ENCODE measurements around the gene HOXB1.
"Not testable (repeated sequence)": the region's sequence is repeated elsewhere in the genome, so short reads cannot be mapped to it uniquely, and the experiment has no call there.

Gene HOXB1

GRCh38 chr17:48520631-48521079 is 10.2 kb downstream of the HOXB1 start:
- WGBS = 0% methylated on average over 1 of the region's 1 CpG
- Histone ChIP-seq H3K4me3 (ENCODE audit: low read length) (peak overlapping the region; percentile 4; the same call in 1 of the 2 replicates), H3K9ac (ENCODE audit: low read depth, low read length) (no peak overlapping the region), H3K4me1 (ENCODE audit: insufficient read depth, low read length) (peaks cover 29% of the 10 kb centered on the region), H3K9me3 (ENCODE audit: insufficient read depth, low read depth, low read length) (no peaks in the 10 kb centered on the region), H3K27ac (ENCODE audit: low read depth, low read length) (peak overlapping the region; percentile 81; the same call in 1 of the 2 replicates), H3K27me3 (ENCODE audit: insufficient read depth, low read length) (peaks cover 78% of the 10 kb centered on the region), H3K36me3 (ENCODE audit: insufficient read depth, low read length) (no peaks in the 10 kb centered on the region)

GRCh38 chr17:48519427-48519826 is 11.4 kb downstream of the HOXB1 start:
- no peak overlapping the region for H3K27ac ChIP-seq (ENCODE audit: low read depth, low read length)
- no peaks in the 10 kb centered on the region for H3K36me3 ChIP-seq (ENCODE audit: insufficient read depth, low read length)
- no peak overlapping the region for H3K9ac ChIP-seq (ENCODE audit: low read depth, low read length)
- H3K4me1 ChIP-seq (ENCODE audit: insufficient read depth, low read length) = peaks cover 35% of the 10 kb centered on the region
- 84% methylated on average over 5 of the region's 5 CpGs for WGBS
- H3K27me3 ChIP-seq (ENCODE audit: insufficient read depth, low read length) = peaks cover 77% of the 10 kb centered on the region
- H3K9me3 ChIP-seq (ENCODE audit: insufficient read depth, low read depth, low read length) = no peaks in the 10 kb centered on the region
- no peak overlapping the region for H3K4me3 ChIP-seq (ENCODE audit: low read length)

GRCh38 chr17:48517478-48517877 is 13.3 kb downstream of the HOXB1 start:
- Histone ChIP-seq H3K9ac (ENCODE audit: low read depth, low read length) (no peak overlapping the region), H3K27me3 (ENCODE audit: insufficient read depth, low read length) (peaks cover 67% of the 10 kb centered on the region), H3K9me3 (ENCODE audit: insufficient read depth, low read depth, low read length) (no peaks in the 10 kb centered on the region), H3K27ac (ENCODE audit: low read depth, low read length) (no peak overlapping the region), H3K36me3 (ENCODE audit: insufficient read depth, low read length) (no peaks in the 10 kb centered on the region), H3K4me3 (ENCODE audit: low read length) (no peak overlapping the region), H3K4me1 (ENCODE audit: insufficient read depth, low read length) (peaks cover 35% of the 10 kb centered on the region)
- whole genome bisulfite sequencing = 50% methylated on average over 3 of the region's 3 CpGs

GRCh38 chr17:48515925-48516900 is 14.6 kb downstream of the HOXB1 start:
- WGBS = 46% methylated on average over 2 of the region's 3 CpGs
- H3K4me1 ChIP-seq (ENCODE audit: insufficient read depth, low read length) = peaks cover 23% of the 10 kb centered on the region

GRCh38 chr17:48514477-48514876 is 16.3 kb downstream of the HOXB1 start:
- H3K4me3 ChIP-seq (ENCODE audit: low read length) = no peak overlapping the region
- H3K9ac ChIP-seq (ENCODE audit: low read depth, low read length) = no peak overlapping the region
- H3K4me1 ChIP-seq (ENCODE audit: insufficient read depth, low read length) = peaks cover 18% of the 10 kb centered on the region
- peaks cover 40% of the 10 kb centered on the region for H3K27me3 ChIP-seq (ENCODE audit: insufficient read depth, low read length)
- H3K36me3 ChIP-seq (ENCODE audit: insufficient read depth, low read length) = no peaks in the 10 kb centered on the region
- 100% methylated on average over 1 of the region's 2 CpGs for WGBS
- no peak overlapping the region for H3K27ac ChIP-seq (ENCODE audit: low read depth, low read length)
- no peaks in the 10 kb centered on the region for H3K9me3 ChIP-seq (ENCODE audit: insufficient read depth, low read depth, low read length)

More at GRCh38 chr17:48515925-48516900, 14.6 kb downstream of the HOXB1 start:
- Histone ChIP-seq H3K9ac (ENCODE audit: low read depth, low read length) (no peak overlapping the region), H3K27me3 (ENCODE audit: insufficient read depth, low read length) (peaks cover 54% of the 10 kb centered on the region), H3K36me3 (ENCODE audit: insufficient read depth, low read length) (no peaks in the 10 kb centered on the region), H3K9me3 (ENCODE audit: insufficient read depth, low read depth, low read length) (no peaks in the 10 kb centered on the region), H3K27ac (ENCODE audit: low read depth, low read length) (peak overlapping the region; percentile 3; the same call in 1 of the 2 replicates), H3K4me3 (ENCODE audit: low read length) (no peak overlapping the region)

GRCh38 chr17:48513666-48514455 is 16.9 kb downstream of the HOXB1 start:
- no peak overlapping the region for H3K9ac ChIP-seq (ENCODE audit: low read depth, low read length)
- 79% methylated on average over 3 of the region's 6 CpGs for WGBS
- peaks cover 35% of the 10 kb centered on the region; the same call in 1 of the 2 replicates for H3K27me3 ChIP-seq (ENCODE audit: insufficient read depth, low read length)
- H3K27ac ChIP-seq (ENCODE audit: low read depth, low read length) = no peak overlapping the region
- H3K36me3 ChIP-seq (ENCODE audit: insufficient read depth, low read length) = no peaks in the 10 kb centered on the region
- H3K9me3 ChIP-seq (ENCODE audit: insufficient read depth, low read depth, low read length) = no peaks in the 10 kb centered on the region
- peaks cover 18% of the 10 kb centered on the region for H3K4me1 ChIP-seq (ENCODE audit: insufficient read depth, low read length)
- H3K4me3 ChIP-seq (ENCODE audit: low read length) = no peak overlapping the region

GRCh38 chr17:48513097-48513496 is 17.7 kb downstream of the HOXB1 start:
- Histone ChIP-seq H3K4me3 (ENCODE audit: low read length) (no peak overlapping the region), H3K27ac (ENCODE audit: low read depth, low read length) (no peak overlapping the region), H3K9me3 (ENCODE audit: insufficient read depth, low read depth, low read length) (no peaks in the 10 kb centered on the region), H3K9ac (ENCODE audit: low read depth, low read length) (no peak overlapping the region), H3K36me3 (ENCODE audit: insufficient read depth, low read length) (no peaks in the 10 kb centered on the region), H3K4me1 (ENCODE audit: insufficient read depth, low read length) (peaks cover 18% of the 10 kb centered on the region), H3K27me3 (ENCODE audit: insufficient read depth, low read length) (peaks cover 29% of the 10 kb centered on the region; the same call in 1 of the 2 replicates)
- 89% methylated on average over 7 of the region's 7 CpGs for WGBS

GRCh38 chr17:48510761-48511604 is 19.8 kb downstream of the HOXB1 start:
- peaks cover 13% of the 10 kb centered on the region; the same call in 1 of the 2 replicates for H3K4me1 ChIP-seq (ENCODE audit: insufficient read depth, low read length)
- no peak overlapping the region for H3K27ac ChIP-seq (ENCODE audit: low read depth, low read length)
- no peak overlapping the region for H3K9ac ChIP-seq (ENCODE audit: low read depth, low read length)
- no peak overlapping the region for H3K4me3 ChIP-seq (ENCODE audit: low read length)
- WGBS = 96% methylated on average over 5 of the region's 7 CpGs
- peaks cover 21% of the 10 kb centered on the region; the same call in 1 of the 2 replicates for H3K27me3 ChIP-seq (ENCODE audit: insufficient read depth, low read length)
- no peaks in the 10 kb centered on the region for H3K36me3 ChIP-seq (ENCODE audit: insufficient read depth, low read length)
- no peaks in the 10 kb centered on the region for H3K9me3 ChIP-seq (ENCODE audit: insufficient read depth, low read depth, low read length)

- H3K27me3 ChIP-seq (ENCODE audit: insufficient read depth, low read length) = peaks cover 19% of the 10 kb centered on the region; the same call in 1 of the 2 replicates
- H3K36me3 ChIP-seq (ENCODE audit: insufficient read depth, low read length) = no peaks in the 10 kb centered on the region
- no peak overlapping the region for H3K27ac ChIP-seq (ENCODE audit: low read depth, low read length)
- H3K9ac ChIP-seq (ENCODE audit: low read depth, low read length) = no peak overlapping the region
- H3K9me3 ChIP-seq (ENCODE audit: insufficient read depth, low read depth, low read length) = no peaks in the 10 kb centered on the region
- WGBS = 94% methylated on average over 2 of the region's 2 CpGs
- peaks cover 14% of the 10 kb centered on the region; the same call in 1 of the 2 replicates for H3K4me1 ChIP-seq (ENCODE audit: insufficient read depth, low read length)
- H3K4me3 ChIP-seq (ENCODE audit: low read length) = no peak overlapping the region
Observed at GRCh38 chr17:48510381-48510760, 20.4 kb downstream of the HOXB1 start.

GRCh38 chr17:48509708-48510107 is 21.1 kb downstream of the HOXB1 start:
- not testable (repeated sequence) for H3K4me3 ChIP-seq (ENCODE audit: low read length); H3K27ac ChIP-seq (ENCODE audit: low read depth, low read length); H3K9ac ChIP-seq (ENCODE audit: low read depth, low read length); H3K36me3 ChIP-seq (ENCODE audit: insufficient read depth, low read length); H3K9me3 ChIP-seq (ENCODE audit: insufficient read depth, low read depth, low read length); H3K4me1 ChIP-seq (ENCODE audit: insufficient read depth, low read length)
- peaks cover 13% of the 10 kb centered on the region; the same call in 1 of the 2 replicates for H3K27me3 ChIP-seq (ENCODE audit: insufficient read depth, low read length)
- WGBS = 95% methylated on average over 7 of the region's 7 CpGs
